HFFc6 (cell line): Measurements from ENCODE around the gene DCN. TPM values are rescaled to one million over a fixed set of nuclear protein-coding genes. Genes with fewer than 3 reads are reported as not detected.
A peak's percentile ranks its signal among the peaks of the same experiment; 100 is the strongest.
"Not testable (repeated sequence)": the region's sequence is repeated elsewhere in the genome, so short reads cannot be mapped to it uniquely, and the experiment has no call there.

ENCODE experiments used
- DNase-seq: peaks from one replicate; pipeline ENCODE4 v3.0.0-alpha.2; 2018
- H3K27ac Mint-ChIP-seq: 2 replicates; pipeline ENCODE4 v1.8.0; 2020; ENCODE audit warnings: mild to moderate bottlenecking, mixed read lengths
- H3K27me3 Mint-ChIP-seq: 2 replicates; pipeline ENCODE4 v1.8.0; 2021; ENCODE audit warnings: mild to moderate bottlenecking, moderate library complexity, mixed read lengths; ENCODE audit not compliant: insufficient read depth
- H3K36me3 Mint-ChIP-seq: 2 replicates; pipeline ENCODE4 v1.8.0; 2021; ENCODE audit warnings: low read depth, mixed read lengths
- H3K4me1 Mint-ChIP-seq: 2 replicates; pipeline ENCODE4 v1.8.0; 2020; ENCODE audit warnings: low read depth, mixed read lengths
- H3K4me3 Mint-ChIP-seq: 2 replicates; pipeline ENCODE4 v1.8.0; 2020; ENCODE audit warnings: mild to moderate bottlenecking, moderate library complexity, mixed read lengths
- H3K9me3 Mint-ChIP-seq: 2 replicates; pipeline ENCODE4 v1.8.0; 2020; ENCODE audit warnings: mild to moderate bottlenecking, mixed read lengths
- total RNA-seq, 6 experiments: library from RNA; stranded (reverse); fragmentation: NEBNext Ultra II Directional; extraction: Animal tissue kit (Norgen Biotek cat#: 25700); gene quantifications; 2 replicates in 1 of 6; 3 replicates in 5 of 6; pipeline ENCODE4 v1.2.3, GENCODE V29; 2021
- TF ChIP-seq, protein P1 (sequence below): fragments of 200-600 bp; sonication (generic); IDR thresholded peaks from 2 replicates; pipeline ENCODE4 v1.5.0; 2021; ENCODE audit warnings: antibody characterized with exemption, mild to moderate bottlenecking

The DCN gene
- total RNA-seq, 6 experiments from 2014 or later = 20.4 to 58.8 (median 48.7) TPM

DNA sequence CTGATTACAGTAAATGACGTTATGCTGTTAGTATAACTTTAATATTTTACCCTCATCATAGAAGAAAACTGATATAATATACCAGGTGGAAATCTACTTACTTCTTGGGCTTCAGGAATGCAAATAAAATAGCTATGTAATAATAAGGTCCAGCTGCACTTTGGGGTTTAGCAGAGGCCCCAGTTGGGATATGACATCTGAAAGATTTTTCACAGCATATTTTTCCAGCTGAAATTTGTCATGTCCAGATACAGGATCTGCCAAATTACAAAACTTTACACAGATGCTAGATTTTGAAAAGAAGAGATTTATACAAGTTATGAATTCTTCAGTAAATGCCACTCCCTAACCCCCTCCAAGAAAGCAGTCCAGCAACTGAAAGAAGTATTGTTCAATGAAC is 29.2 kb upstream of the DCN start:
- Mint-ChIP-seq H3K36me3 (peaks cover 8% of the 10 kb centered on the region; the same call in 1 of the 2 replicates), H3K4me1 (peaks cover 30% of the 10 kb centered on the region), H3K27ac (no peak overlapping the region), H3K9me3 (no peaks in the 10 kb centered on the region; the same call in 1 of the 2 replicates), H3K4me3 (no peak overlapping the region), H3K27me3 (no peaks in the 10 kb centered on the region; the same call in 1 of the 2 replicates)
- TF ChIP-seq, protein P1, sequence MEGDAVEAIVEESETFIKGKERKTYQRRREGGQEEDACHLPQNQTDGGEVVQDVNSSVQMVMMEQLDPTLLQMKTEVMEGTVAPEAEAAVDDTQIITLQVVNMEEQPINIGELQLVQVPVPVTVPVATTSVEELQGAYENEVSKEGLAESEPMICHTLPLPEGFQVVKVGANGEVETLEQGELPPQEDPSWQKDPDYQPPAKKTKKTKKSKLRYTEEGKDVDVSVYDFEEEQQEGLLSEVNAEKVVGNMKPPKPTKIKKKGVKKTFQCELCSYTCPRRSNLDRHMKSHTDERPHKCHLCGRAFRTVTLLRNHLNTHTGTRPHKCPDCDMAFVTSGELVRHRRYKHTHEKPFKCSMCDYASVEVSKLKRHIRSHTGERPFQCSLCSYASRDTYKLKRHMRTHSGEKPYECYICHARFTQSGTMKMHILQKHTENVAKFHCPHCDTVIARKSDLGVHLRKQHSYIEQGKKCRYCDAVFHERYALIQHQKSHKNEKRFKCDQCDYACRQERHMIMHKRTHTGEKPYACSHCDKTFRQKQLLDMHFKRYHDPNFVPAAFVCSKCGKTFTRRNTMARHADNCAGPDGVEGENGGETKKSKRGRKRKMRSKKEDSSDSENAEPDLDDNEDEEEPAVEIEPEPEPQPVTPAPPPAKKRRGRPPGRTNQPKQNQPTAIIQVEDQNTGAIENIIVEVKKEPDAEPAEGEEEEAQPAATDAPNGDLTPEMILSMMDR = no peak
- DNase-seq = no peak

DNA sequence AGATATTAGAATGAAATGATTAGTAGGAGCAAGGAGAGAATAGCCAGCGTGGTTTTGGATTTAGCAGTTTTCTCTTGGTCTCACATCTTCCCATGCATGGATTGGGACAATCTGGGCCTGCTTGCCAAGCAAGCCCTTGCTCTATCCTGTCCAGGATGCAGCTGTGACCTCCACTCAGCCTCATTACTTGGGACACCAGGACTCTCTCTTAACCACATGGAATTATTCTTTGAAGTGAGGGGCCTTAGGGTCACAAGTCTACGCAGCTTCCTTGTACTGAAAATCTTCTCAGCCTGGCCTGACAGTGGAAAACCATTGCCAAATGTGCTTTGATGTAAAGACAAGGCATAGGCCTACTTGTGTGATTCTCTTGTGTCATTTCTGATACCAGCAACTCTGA is 28.0 kb upstream of the DCN start:
- TF ChIP-seq, protein P1 = no peak
- Mint-ChIP-seq H3K36me3 (peaks cover 8% of the 10 kb centered on the region; the same call in 1 of the 2 replicates), H3K27ac (no peak overlapping the region), H3K27me3 (no peaks in the 10 kb centered on the region; the same call in 1 of the 2 replicates), H3K9me3 (no peaks in the 10 kb centered on the region; the same call in 1 of the 2 replicates), H3K4me1 (peaks cover 27% of the 10 kb centered on the region), H3K4me3 (no peak overlapping the region)
- no peak for DNase-seq

DNA sequence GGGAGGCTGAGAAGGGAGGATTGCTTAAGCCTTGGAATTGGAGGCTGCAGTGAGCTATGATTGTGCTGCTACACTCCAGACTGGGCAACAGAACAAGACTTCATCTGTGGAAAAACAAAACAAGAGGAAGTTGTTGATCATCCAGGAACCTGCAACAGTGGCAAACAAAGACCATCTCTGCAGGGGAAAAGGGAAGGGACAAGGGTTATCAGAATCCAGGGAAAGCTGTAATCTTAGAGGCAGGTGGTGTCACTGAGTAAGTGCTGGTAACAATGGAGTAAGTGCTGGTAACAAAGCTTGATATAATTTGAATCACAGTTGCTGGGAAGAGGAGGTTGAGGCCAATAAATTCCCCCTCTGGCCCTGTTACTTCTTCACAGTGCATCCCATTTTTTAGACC is 27.5 kb upstream of the DCN start:
- peaks cover 27% of the 10 kb centered on the region for H3K4me1 Mint-ChIP-seq
- TF ChIP-seq, protein P1 = no peak
- no peak overlapping the region for H3K4me3 Mint-ChIP-seq
- H3K27me3 Mint-ChIP-seq = no peaks in the 10 kb centered on the region; the same call in 1 of the 2 replicates
- H3K27ac Mint-ChIP-seq = no peak overlapping the region
- no peak for DNase-seq
- peaks cover 8% of the 10 kb centered on the region; the same call in 1 of the 2 replicates for H3K36me3 Mint-ChIP-seq
- H3K9me3 Mint-ChIP-seq = no peaks in the 10 kb centered on the region; the same call in 1 of the 2 replicates

DNA sequence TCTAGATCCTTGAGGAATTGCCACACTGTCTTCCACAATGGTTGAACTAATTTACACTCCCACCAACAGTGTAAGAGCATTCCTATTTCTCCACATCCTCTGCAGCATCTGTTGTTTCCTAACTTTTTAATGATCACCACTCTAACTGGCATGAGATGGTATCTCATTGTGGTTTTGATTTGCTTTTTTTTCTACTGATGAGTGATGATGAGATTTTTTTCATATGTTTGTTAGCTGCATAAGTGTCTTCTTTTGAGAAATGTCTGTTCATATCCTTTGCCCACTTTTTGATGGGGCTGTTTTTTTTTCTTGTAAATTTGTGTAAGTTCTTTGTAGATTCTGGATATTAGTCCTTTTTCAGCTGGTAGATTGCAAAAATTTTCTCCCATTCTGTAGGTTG is 24.7 kb upstream of the DCN start:
- H3K27me3 Mint-ChIP-seq, H3K36me3 Mint-ChIP-seq, H3K4me3 Mint-ChIP-seq, H3K9me3 Mint-ChIP-seq, H3K27ac Mint-ChIP-seq: not testable (repeated sequence)
- H3K4me1 Mint-ChIP-seq = peaks cover 32% of the 10 kb centered on the region
- DNase-seq = peak; percentile 47

DNA sequence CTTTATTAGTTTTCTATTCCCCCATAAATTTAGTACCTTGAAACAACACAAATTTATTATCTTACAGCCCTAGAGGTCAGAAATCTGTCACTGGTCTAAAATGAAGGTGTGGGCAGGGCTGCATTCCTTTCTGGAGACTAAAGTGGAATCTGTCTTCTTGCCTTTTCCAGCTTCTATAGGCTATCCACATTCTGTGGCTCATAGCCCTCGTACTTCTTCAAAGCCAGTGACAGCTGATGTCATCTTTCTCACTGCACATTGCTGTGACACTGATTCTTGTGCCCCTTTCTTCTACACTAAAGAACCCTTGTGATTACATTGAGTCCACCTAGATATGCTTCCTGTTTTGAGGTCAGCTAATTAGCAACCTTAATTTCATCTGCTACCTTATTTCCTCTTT is 23.2 kb upstream of the DCN start:
- H3K4me1 Mint-ChIP-seq = peaks cover 32% of the 10 kb centered on the region
- H3K9me3 Mint-ChIP-seq = no peaks in the 10 kb centered on the region; the same call in 1 of the 2 replicates
- H3K4me3 Mint-ChIP-seq = no peak overlapping the region
- DNase-seq = peak; percentile 31
- H3K27me3 Mint-ChIP-seq = no peaks in the 10 kb centered on the region
- peak overlapping the region; percentile 11; the same call in 1 of the 2 replicates for H3K27ac Mint-ChIP-seq
- TF ChIP-seq, protein P1 = no peak
- peaks cover 4% of the 10 kb centered on the region; the same call in 1 of the 2 replicates for H3K36me3 Mint-ChIP-seq

DNA sequence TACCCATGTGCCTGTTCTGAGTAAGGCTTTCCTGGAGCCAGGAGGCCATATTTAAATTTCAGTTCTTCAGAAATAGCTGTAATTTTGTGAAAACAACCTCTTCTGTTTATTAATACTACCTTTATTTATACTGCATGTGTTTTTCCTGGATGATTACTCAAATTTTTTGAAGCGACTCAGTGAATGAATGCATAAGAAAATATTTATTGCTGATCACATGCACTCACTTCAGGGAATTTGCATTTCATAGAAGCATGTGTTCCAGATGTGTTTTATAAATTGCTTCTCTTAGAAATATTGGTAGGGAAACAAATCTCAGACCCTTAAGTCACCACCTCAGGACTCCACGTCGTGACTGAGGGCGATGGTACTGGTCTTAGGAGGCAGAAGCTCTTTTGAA is 21.8 kb upstream of the DCN start:
- TF ChIP-seq, protein P1 = no peak
- DNase-seq = peak; percentile 3
- Mint-ChIP-seq H3K4me1 (peaks cover 32% of the 10 kb centered on the region), H3K36me3 (peaks cover 7% of the 10 kb centered on the region), H3K9me3 (no peaks in the 10 kb centered on the region; the same call in 1 of the 2 replicates), H3K27ac (no peak overlapping the region), H3K27me3 (no peaks in the 10 kb centered on the region), H3K4me3 (no peak overlapping the region)
